BJ (cell line): ENCODE data around the gene CHN2. TPM values are rescaled to one million over a fixed set of nuclear protein-coding genes. Genes with fewer than 3 reads are reported as not detected.

Source experiments
- CTCF ChIA-PET: fragments of 350-600 bp; formaldehyde crosslinking; extraction: SDS; loops from one replicate; lab custom pipeline; 2021; ENCODE audit warnings: antibody characterized with exemption, inconsistent platforms; lab: Yijun Ruan, JAX
- POLR2A ChIA-PET: fragments of 300-600 bp; sonication (Branson Sonifier 250); formaldehyde crosslinking; extraction: SDS; loops from one replicate; lab custom pipeline; 2021; ENCODE audit warnings: antibody characterized with exemption; lab: Charles Lee
- DNase-seq: peaks from one replicate; pipeline ENCODE4 v3.0.0-alpha.2; 2011; ENCODE audit warnings: low read depth
- H3K27me3 ChIP-seq: 2 replicates; pipeline ENCODE4 v1.6.0; 2011; ENCODE audit warnings: low read length; ENCODE audit not compliant: control insufficient read depth, insufficient read depth
- H3K36me3 ChIP-seq: 2 replicates; pipeline ENCODE4 v1.5.1; 2011; ENCODE audit warnings: low read length; ENCODE audit not compliant: control insufficient read depth, insufficient read depth
- H3K4me3 ChIP-seq: 2 replicates; pipeline ENCODE4 v1.5.1; 2011; ENCODE audit warnings: low read depth, mild to moderate bottlenecking, control low read depth, low read length
- CTCF ChIP-seq: IDR thresholded peaks from 2 replicates; pipeline ENCODE4 v1.5.1; 2011; ENCODE audit warnings: low read depth, mild to moderate bottlenecking, control low read depth, inconsistent platforms, low read length, moderate library complexity; ENCODE audit not compliant: insufficient read depth
- polyA plus RNA-seq: library from polyadenylated mRNA; depleted of rRNA; stranded (reverse); fragments of >200 nt; gene quantifications from 2 replicates; pipeline ENCODE4 v1.2.3, GENCODE V29; 2011

CHN2 gene
- polyA plus RNA-seq, 1 experiment, result not detected

DNA sequence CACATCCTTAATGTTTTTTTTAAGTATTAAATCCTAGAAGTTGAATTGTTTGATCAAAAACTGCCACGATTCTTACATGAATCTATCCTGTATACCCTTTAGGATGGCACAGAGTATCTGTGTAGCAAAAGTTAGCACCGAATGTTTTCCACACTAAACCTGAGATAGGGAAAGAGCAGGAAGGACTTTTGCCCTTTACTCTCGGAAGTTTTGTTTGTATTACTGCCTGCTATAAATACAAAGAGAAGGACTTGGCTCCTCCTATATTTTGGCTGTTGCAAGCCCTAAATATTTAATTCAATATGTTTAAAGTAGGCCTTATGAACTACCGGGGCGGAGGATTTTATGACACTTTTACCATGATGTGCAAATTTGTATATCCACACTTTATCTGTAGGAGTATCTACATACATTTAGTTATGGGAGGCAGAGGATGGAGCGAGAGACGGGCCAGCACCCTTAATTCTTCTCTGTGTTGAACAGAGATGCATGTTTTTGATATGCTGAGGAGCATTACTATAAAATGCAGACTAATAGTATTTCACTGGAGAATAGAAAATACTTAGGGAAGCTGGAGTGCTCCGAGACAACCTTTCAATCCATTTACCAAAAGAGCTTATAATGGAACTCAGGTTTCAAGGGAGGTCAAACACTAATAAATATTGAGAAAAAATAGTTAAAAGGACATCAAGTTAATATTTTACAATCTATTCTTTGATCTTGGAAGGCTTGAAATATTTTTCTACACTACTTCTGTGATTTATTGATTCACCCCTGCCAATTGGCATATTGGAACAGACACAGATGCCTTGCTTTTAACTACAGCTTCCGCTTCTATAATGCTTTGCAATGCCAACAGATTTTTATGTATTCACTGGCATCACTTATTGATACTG is 97.4 kb downstream of the CHN2 start:
- Histone ChIP-seq H3K27me3 (no peaks in the 10 kb centered on the region), H3K36me3 (no peaks in the 10 kb centered on the region), H3K4me3 (no peak overlapping the region)
- no peak for DNase-seq
- TF ChIP-seq CTCF, result no peak
- POLR2A ChIA-PET, result no interaction called here
- CTCF ChIA-PET, result no interaction called here

- ChIA-PET POLR2A (no interaction called here), CTCF (no interaction called here)
- no peak overlapping the region for H3K4me3 ChIP-seq
Measured at GRCh38 chr7:29292886-29293658, 98.5 kb downstream of the CHN2 start.

GRCh38 chr7:29296421-29296820 is 101.8 kb downstream of the CHN2 start:
- Histone ChIP-seq H3K36me3 (no peaks in the 10 kb centered on the region), H3K4me3 (no peak overlapping the region), H3K27me3 (no peaks in the 10 kb centered on the region)
- ChIA-PET CTCF (no interaction called here), POLR2A (no interaction called here)
- no peak for DNase-seq
- TF ChIP-seq CTCF, result no peak

More at GRCh38 chr7:29292886-29293658, 98.5 kb downstream of the CHN2 start:
- DNase-seq, result no peak
- Histone ChIP-seq H3K36me3 (no peaks in the 10 kb centered on the region), H3K27me3 (no peaks in the 10 kb centered on the region)
- TF ChIP-seq CTCF, result no peak

DNA sequence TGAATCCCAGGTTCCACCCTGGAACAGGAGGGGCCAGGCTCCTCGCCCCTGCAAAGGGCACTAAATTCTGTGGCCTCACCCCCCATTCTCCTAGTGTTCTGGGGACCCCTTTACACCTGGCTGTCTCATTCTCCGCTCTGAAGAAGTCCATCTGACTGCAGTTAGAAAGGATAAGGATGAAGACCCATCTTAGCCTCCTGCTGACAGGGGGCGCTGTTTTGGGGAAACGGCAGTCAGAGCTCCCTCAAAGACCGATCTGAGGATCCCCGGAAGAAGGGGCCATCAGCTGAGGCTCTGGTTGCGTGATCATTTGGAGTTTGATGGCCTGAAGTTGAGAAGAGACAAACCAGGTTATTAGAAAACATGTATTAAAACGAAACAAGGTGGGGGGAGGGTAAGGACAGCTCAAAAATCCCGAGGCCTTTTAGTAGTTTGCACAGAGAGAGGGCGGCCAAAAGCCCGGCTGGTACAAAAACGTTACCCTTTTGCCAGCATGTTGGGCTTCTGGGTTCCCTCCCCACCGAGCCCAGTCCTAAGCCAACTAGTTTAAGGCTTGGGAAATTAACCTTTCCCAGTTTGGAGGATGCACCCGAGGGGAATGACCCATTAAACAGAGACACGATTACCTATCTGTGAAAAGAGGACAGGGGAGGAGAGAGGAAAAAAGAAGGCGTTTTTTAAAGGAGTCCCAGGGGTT is 102.8 kb downstream of the CHN2 start:
- DNase-seq, result no peak
- H3K36me3 ChIP-seq, result no peaks in the 10 kb centered on the region
- no peak overlapping the region for H3K4me3 ChIP-seq
- CTCF ChIA-PET, result interaction anchor here (0.8 kb wide), 1 partner anchor 14 kb away, joined by 4 read pairs; no protein-coding TSS in a partner anchor
- POLR2A ChIA-PET, result no interaction called here
- TF ChIP-seq CTCF, result no peak
- no peaks in the 10 kb centered on the region for H3K27me3 ChIP-seq
